ENCODE measurements around the gene SF1. TPM values are rescaled to one million over a fixed set of nuclear protein-coding genes. Genes with fewer than 3 reads are reported as not detected.

The SF1 gene
- total and polyA plus RNA-seq, 2 of the 8 experiments (the other 6 are each of a cell fraction or from before 2014, with no cell fraction given), result 72.7 to 353 TPM

- no peak for TF ChIP-seq NANOG (IDR thresholded peaks at IDR 0.05; ENCODE audit: insufficient read depth, low read depth, low read length, poor library complexity, severe bottlenecking)
- TF ChIP-seq CEBPB (IDR thresholded peaks at IDR 0.05; ENCODE audit: low read depth, low read length), result no peak
- no peak for TF ChIP-seq SP2 (IDR thresholded peaks at IDR 0.05; ENCODE audit: low read length)
- TF ChIP-seq RBBP5 (IDR thresholded peaks at IDR 0.05; ENCODE audit: borderline replicate concordance, low read depth, low read length), result 0 out of 2 replicates have a peak, but pooled peaks have one; percentile 2
- 0 out of 3 replicates have a peak, but pooled peaks of 1 of the 2 experiments have one; percentile 21 for TF ChIP-seq POLR2A (IDR thresholded peaks at IDR 0.05; ENCODE audit: control extremely low read depth in 1 of 2, low read depth in 2 of 2, low read length in 2 of 2)
- no peak for TF ChIP-seq SRF (IDR thresholded peaks at IDR 0.05; ENCODE audit: low read depth, low read length)
- TF ChIP-seq BCL11A (IDR thresholded peaks at IDR 0.05; ENCODE audit: low read depth in 2 of 2, low read length in 2 of 2), result no peak
- TF ChIP-seq KDM1A (IDR thresholded peaks at IDR 0.05; ENCODE audit: borderline replicate concordance, low read length), result no peak
- TF ChIP-seq GTF2F1 (IDR thresholded peaks at IDR 0.05; ENCODE audit: borderline replicate concordance, low read depth, low read length), result no peak
- peak; percentile 60 for TF ChIP-seq SIX5 (IDR thresholded peaks at IDR 0.05; ENCODE audit: low read depth, low read length)
- no peak; a peak in 3 of 4 replicates for TF ChIP-seq SIN3A (conservative IDR thresholded peaks at IDR 0.05 in 1 of 2, IDR thresholded peaks at IDR 0.05 in 1 of 2; ENCODE audit: low read depth in 1 of 2, low read length in 2 of 2)
- TF ChIP-seq EZH2 (IDR thresholded peaks at IDR 0.05; ENCODE audit: low read depth, low read length, severe bottlenecking), result no peak
- no peak for TF ChIP-seq CTBP2 (IDR thresholded peaks at IDR 0.05; ENCODE audit: borderline replicate concordance, insufficient read depth, insufficient read length, low read length)
- no peak for TF ChIP-seq SP1 (IDR thresholded peaks at IDR 0.05; ENCODE audit: low read depth, low read length)
- no peak; a peak in 1 of 4 replicates for TF ChIP-seq HDAC2 (IDR thresholded peaks at IDR 0.05; ENCODE audit: borderline replicate concordance in 1 of 2, low read depth in 2 of 2, low read length in 2 of 2)
- TF ChIP-seq, protein P1, sequence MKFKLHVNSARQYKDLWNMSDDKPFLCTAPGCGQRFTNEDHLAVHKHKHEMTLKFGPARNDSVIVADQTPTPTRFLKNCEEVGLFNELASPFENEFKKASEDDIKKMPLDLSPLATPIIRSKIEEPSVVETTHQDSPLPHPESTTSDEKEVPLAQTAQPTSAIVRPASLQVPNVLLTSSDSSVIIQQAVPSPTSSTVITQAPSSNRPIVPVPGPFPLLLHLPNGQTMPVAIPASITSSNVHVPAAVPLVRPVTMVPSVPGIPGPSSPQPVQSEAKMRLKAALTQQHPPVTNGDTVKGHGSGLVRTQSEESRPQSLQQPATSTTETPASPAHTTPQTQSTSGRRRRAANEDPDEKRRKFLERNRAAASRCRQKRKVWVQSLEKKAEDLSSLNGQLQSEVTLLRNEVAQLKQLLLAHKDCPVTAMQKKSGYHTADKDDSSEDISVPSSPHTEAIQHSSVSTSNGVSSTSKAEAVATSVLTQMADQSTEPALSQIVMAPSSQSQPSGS (IDR thresholded peaks at IDR 0.05; ENCODE audit: low read length), result no peak
- no peak for TF ChIP-seq CHD1 (IDR thresholded peaks at IDR 0.05; ENCODE audit: low read depth, low read length)
- no peak for TF ChIP-seq FOSL1 (IDR thresholded peaks at IDR 0.05; ENCODE audit: insufficient read depth, low read depth, low read length)
- TF ChIP-seq HDAC6 (IDR thresholded peaks at IDR 0.05; ENCODE audit: low read depth, low read length), result no peak
- TF ChIP-seq EP300 (IDR thresholded peaks at IDR 0.05; ENCODE audit: borderline replicate concordance in 1 of 2, low read depth in 2 of 2, low read length in 2 of 2), result no peak
- 0 out of 2 replicates have a peak, but pooled peaks have one; percentile 26 for TF ChIP-seq KDM5A (IDR thresholded peaks at IDR 0.05; ENCODE audit: low read length)
- no peak for TF ChIP-seq SIRT6 (IDR thresholded peaks at IDR 0.05; ENCODE audit: low read length)
- no peak for TF ChIP-seq MAFK (IDR thresholded peaks at IDR 0.05; ENCODE audit: low read depth, low read length)
These were observed 32.0 kb upstream of the SF1 start, which contains the start of gene MEN1 (continued) for GRCh38 chr11:64810271-64810890.

Measured in H1 (cell line).